HepG2 (cell line): ENCODE data around the gene ZBTB14. TPM values are rescaled to one million over a fixed set of nuclear protein-coding genes. Genes with fewer than 3 reads are reported as not detected.

ENCODE experiments used
- ARNT2 ChIP-seq: sonication (generic); formaldehyde crosslinking; IDR thresholded peaks from 2 replicates; pipeline ENCODE4 v1.8.0; 2022; ENCODE audit warnings: mild to moderate bottlenecking, low read depth, missing genetic modification reagents, moderate library complexity
- ATAD3A ChIP-seq: sonication (generic); formaldehyde crosslinking; IDR thresholded peaks from 2 replicates; pipeline ENCODE4 v1.4.0; 2020; ENCODE audit warnings: missing genetic modification reagents
- BRD4 ChIP-seq: sonication (generic); formaldehyde crosslinking; IDR thresholded peaks from 2 replicates; pipeline ENCODE4 v1.4.0; 2020; ENCODE audit warnings: missing genetic modification reagents
- ESRRA ChIP-seq: sonication (generic); formaldehyde crosslinking; IDR thresholded peaks from 2 replicates; pipeline ENCODE4 v1.5.1; 2020; ENCODE audit warnings: mild to moderate bottlenecking, low read depth, missing genetic modification reagents
- HCFC1 ChIP-seq: fragments of 150-350 bp; IDR thresholded peaks from 2 replicates; pipeline ENCODE4 v1.6.1; 2014; ENCODE audit warnings: low read depth, low read length
- KAT2B ChIP-seq: fragments of 150-350 bp; IDR thresholded peaks from 2 replicates; pipeline ENCODE4 v1.6.1; 2014; ENCODE audit warnings: low read depth, low read length, borderline replicate concordance
- MTA1 ChIP-seq: sonication (generic); formaldehyde crosslinking; IDR thresholded peaks from 2 replicates; pipeline ENCODE4 v1.4.0; 2020; ENCODE audit warnings: missing genetic modification reagents, mild to moderate bottlenecking, borderline replicate concordance
- RARA ChIP-seq: IDR thresholded peaks from 2 replicates; pipeline ENCODE4 v1.6.1; 2016; ENCODE audit warnings: missing genetic modification reagents, missing compliant biosample characterization
- RBM39 ChIP-seq: fragments of 200-400 bp; formaldehyde crosslinking; IDR thresholded peaks from one replicate; pipeline ENCODE4 v1.6.1; 2018; ENCODE audit warnings: antibody characterized with exemption, mild to moderate bottlenecking, low read depth, low read length; ENCODE audit not compliant: poor library complexity, severe bottlenecking
- SIN3B ChIP-seq: fragments of 150-350 bp; IDR thresholded peaks from 2 replicates; pipeline ENCODE4 v1.6.1; 2014; ENCODE audit warnings: low read length
- SIX1 ChIP-seq: sonication (generic); formaldehyde crosslinking; IDR thresholded peaks from 2 replicates; pipeline ENCODE4 v1.4.0; 2020; ENCODE audit warnings: missing genetic modification reagents, borderline replicate concordance
- SRF ChIP-seq: IDR thresholded peaks from 2 replicates; pipeline ENCODE4 v1.6.1; 2011; ENCODE audit warnings: mild to moderate bottlenecking, low read depth, low read length, moderate library complexity
- YEATS4 ChIP-seq: sonication (generic); formaldehyde crosslinking; IDR thresholded peaks from 2 replicates; pipeline ENCODE4 v1.4.0; 2020; ENCODE audit warnings: missing genetic modification reagents, borderline replicate concordance
- ZC3H4 ChIP-seq: sonication (generic); formaldehyde crosslinking; IDR thresholded peaks from 2 replicates; pipeline ENCODE4 v1.4.0; 2020; ENCODE audit warnings: missing genetic modification reagents, borderline replicate concordance
- ZFYVE20 ChIP-seq: sonication (generic); formaldehyde crosslinking; IDR thresholded peaks from 2 replicates; pipeline ENCODE4 v1.8.0; 2023; ENCODE audit warnings: low read depth, mild to moderate bottlenecking, moderate library complexity, missing genetic modification reagents, borderline replicate concordance
- ZNF256 ChIP-seq: sonication (generic); formaldehyde crosslinking; conservative IDR thresholded peaks from 2 replicates; pipeline ENCODE4 v1.4.0; 2020; ENCODE audit warnings: missing genetic modification reagents
- ZNF337 ChIP-seq: sonication (generic); formaldehyde crosslinking; IDR thresholded peaks from 2 replicates; pipeline ENCODE4 v1.5.1; 2020; ENCODE audit warnings: missing genetic modification reagents, low read depth, mild to moderate bottlenecking, borderline replicate concordance
- ZNF350 ChIP-seq: sonication (generic); formaldehyde crosslinking; IDR thresholded peaks from 2 replicates; pipeline ENCODE4 v1.4.0; 2020; ENCODE audit warnings: mild to moderate bottlenecking, low read depth, missing genetic modification reagents, borderline replicate concordance
- ZNF556 ChIP-seq: sonication (generic); formaldehyde crosslinking; IDR thresholded peaks from 2 replicates; pipeline ENCODE4 v1.4.0; 2020; ENCODE audit warnings: mild to moderate bottlenecking, missing genetic modification reagents, borderline replicate concordance
- ZNF749 ChIP-seq: sonication (generic); formaldehyde crosslinking; IDR thresholded peaks from 2 replicates; pipeline ENCODE4 v1.8.0; 2022; ENCODE audit warnings: mild to moderate bottlenecking, missing genetic modification reagents, moderate library complexity, borderline replicate concordance
- ZNF782 ChIP-seq: sonication (generic); formaldehyde crosslinking; IDR thresholded peaks from 2 replicates; pipeline ENCODE4 v1.4.0; 2020; ENCODE audit warnings: missing genetic modification reagents, mild to moderate bottlenecking, borderline replicate concordance
- polyA plus RNA-seq, 8 experiments: library from polyadenylated mRNA; depleted of rRNA in 3 of 8; stranded (reverse) in 7 of 8; unstranded in 1 of 8; fragments of >200 nt; fragmentation: Illumina TruSeq in 4 of 8; extraction: Trizol in 4 of 8; gene quantifications; 2 replicates each; pipeline versions ENCODE4 v1.2.1 to v1.2.3, GENCODE V29; 2011 to 2016; ENCODE audit warnings: low read depth in 4 of 8, missing spikeins in 1 of 8, mixed read lengths in 1 of 8; ENCODE audit not compliant: insufficient read depth in 1 of 8
- total RNA-seq, 5 experiments: library from RNA; depleted of rRNA; stranded (reverse); fragments of >200 nt; fragmentation: Illumina TruSeq; extraction: Trizol; gene quantifications; 2 replicates each; pipeline ENCODE4 v1.2.3, GENCODE V29; 2016; ENCODE audit warnings: low read depth in 1 of 5
- TF ChIP-seq, protein P1 (sequence below): sonication (generic); formaldehyde crosslinking; IDR thresholded peaks from 2 replicates; pipeline ENCODE4 v1.4.0; 2020; ENCODE audit warnings: missing genetic modification reagents, borderline replicate concordance
- TF ChIP-seq, protein P2 (sequence below): sonication (generic); formaldehyde crosslinking; conservative IDR thresholded peaks from 2 replicates; pipeline ENCODE4 v1.4.0; 2020; ENCODE audit warnings: mild to moderate bottlenecking, missing genetic modification reagents, moderate library complexity

ZBTB14 gene
- total and polyA plus RNA-seq, 2 of the 13 experiments (the other 11 are each of a cell fraction or from before 2014, with no cell fraction given) = 8.0 to 14.4 TPM

DNA sequence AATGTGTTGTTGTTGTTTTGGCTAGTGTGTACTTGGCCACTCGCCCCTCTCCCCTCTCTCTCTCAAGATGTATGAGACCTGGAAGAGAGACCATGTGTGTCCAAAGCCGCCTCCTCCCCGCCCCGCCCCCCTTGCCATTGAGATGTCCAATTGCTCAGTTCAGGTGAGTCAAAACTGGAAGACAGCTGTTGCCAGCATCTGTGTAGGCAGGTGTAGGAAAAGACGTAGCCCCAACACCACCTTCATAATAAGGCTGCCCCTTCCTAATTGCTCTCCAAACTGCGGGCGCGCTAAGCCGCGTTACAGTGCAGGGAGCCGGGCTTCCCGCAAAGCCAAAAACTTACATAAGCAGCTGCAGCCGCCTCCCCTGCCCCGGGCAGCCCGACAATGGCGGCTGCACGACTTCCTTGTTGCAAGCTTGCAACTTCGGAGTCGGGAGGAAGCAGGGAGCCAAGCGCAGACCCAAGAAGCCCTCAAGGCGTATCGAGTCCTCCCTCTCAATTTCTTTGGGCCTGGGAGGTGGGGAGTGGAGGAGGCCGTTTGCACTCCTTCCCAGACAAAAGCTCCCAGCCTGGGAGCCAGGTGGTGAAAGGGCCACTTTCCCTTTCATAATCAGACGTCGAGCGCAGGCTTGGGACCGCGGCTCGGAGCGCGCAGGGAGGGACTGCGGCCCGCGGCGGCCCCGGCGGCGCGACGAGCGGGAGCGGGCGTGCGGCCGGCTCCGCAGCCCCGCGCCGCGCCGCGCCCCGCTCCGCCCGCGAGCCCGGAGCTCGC is 882 bp downstream of the ZBTB14 start (continued):
- TF ChIP-seq ZNF749 (CRISPR knock-in tag) = no peak
- 0 out of 2 replicates have a peak, but pooled peaks have one; percentile 45 for TF ChIP-seq ZNF782 (CRISPR knock-in tag)
- no peak for TF ChIP-seq KAT2B
- no peak for TF ChIP-seq SRF
- TF ChIP-seq BRD4 (CRISPR knock-in tag) = no peak
- TF ChIP-seq SIX1 = no peak
- TF ChIP-seq, protein P1, sequence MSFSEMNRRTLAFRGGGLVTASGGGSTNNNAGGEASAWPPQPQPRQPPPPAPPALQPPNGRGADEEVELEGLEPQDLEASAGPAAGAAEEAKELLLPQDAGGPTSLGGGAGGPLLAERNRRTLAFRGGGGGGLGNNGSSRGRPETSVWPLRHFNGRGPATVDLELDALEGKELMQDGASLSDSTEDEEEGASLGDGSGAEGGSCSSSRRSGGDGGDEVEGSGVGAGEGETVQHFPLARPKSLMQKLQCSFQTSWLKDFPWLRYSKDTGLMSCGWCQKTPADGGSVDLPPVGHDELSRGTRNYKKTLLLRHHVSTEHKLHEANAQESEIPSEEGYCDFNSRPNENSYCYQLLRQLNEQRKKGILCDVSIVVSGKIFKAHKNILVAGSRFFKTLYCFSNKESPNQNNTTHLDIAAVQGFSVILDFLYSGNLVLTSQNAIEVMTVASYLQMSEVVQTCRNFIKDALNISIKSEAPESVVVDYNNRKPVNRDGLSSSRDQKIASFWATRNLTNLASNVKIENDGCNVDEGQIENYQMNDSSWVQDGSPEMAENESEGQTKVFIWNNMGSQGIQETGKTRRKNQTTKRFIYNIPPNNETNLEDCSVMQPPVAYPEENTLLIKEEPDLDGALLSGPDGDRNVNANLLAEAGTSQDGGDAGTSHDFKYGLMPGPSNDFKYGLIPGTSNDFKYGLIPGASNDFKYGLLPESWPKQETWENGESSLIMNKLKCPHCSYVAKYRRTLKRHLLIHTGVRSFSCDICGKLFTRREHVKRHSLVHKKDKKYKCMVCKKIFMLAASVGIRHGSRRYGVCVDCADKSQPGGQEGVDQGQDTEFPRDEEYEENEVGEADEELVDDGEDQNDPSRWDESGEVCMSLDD = no peak
- peak; percentile 71; the same call in 1 of the 2 replicates for TF ChIP-seq ZNF556 (CRISPR knock-in tag)
- TF ChIP-seq MTA1 (CRISPR knock-in tag) = no peak
- no peak for TF ChIP-seq ATAD3A
- no peak for TF ChIP-seq ZNF337 (CRISPR knock-in tag)
- peak; percentile 88 for TF ChIP-seq ZC3H4 (CRISPR knock-in tag)
- TF ChIP-seq YEATS4 (CRISPR knock-in tag) = peak; percentile 52
- TF ChIP-seq ZNF256 = no peak
- no peak for TF ChIP-seq SIN3B
- peak; percentile 39; the same call in 1 of the 2 replicates for TF ChIP-seq ZNF350 (CRISPR knock-in tag)
- TF ChIP-seq ESRRA = no peak
- no peak for TF ChIP-seq HCFC1
- TF ChIP-seq ARNT2 (CRISPR knock-in tag) = peak; percentile 41; the same call in 1 of the 2 replicates
- TF ChIP-seq, protein P2, sequence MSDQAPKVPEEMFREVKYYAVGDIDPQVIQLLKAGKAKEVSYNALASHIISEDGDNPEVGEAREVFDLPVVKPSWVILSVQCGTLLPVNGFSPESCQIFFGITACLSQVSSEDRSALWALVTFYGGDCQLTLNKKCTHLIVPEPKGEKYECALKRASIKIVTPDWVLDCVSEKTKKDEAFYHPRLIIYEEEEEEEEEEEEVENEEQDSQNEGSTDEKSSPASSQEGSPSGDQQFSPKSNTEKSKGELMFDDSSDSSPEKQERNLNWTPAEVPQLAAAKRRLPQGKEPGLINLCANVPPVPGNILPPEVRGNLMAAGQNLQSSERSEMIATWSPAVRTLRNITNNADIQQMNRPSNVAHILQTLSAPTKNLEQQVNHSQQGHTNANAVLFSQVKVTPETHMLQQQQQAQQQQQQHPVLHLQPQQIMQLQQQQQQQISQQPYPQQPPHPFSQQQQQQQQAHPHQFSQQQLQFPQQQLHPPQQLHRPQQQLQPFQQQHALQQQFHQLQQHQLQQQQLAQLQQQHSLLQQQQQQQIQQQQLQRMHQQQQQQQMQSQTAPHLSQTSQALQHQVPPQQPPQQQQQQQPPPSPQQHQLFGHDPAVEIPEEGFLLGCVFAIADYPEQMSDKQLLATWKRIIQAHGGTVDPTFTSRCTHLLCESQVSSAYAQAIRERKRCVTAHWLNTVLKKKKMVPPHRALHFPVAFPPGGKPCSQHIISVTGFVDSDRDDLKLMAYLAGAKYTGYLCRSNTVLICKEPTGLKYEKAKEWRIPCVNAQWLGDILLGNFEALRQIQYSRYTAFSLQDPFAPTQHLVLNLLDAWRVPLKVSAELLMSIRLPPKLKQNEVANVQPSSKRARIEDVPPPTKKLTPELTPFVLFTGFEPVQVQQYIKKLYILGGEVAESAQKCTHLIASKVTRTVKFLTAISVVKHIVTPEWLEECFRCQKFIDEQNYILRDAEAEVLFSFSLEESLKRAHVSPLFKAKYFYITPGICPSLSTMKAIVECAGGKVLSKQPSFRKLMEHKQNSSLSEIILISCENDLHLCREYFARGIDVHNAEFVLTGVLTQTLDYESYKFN = no peak; the same call in 1 of the 2 replicates
- peak; percentile 52 for TF ChIP-seq RBM39
- 0 out of 2 replicates have a peak, but pooled peaks have one; percentile 38 for TF ChIP-seq ZFYVE20
- TF ChIP-seq RARA = no peak
